HG03378 (cell line): Measurements from ENCODE around the gene TSPAN9.

ENCODE experiments used
- ATAC-seq: cut with Tn5 transposase; IDR thresholded peaks from one replicate; pipeline ENCODE4 v1.9.1; 2021; ENCODE audit warnings: mild to moderate bottlenecking, moderate library complexity; ENCODE audit not compliant: unreplicated experiment

The TSPAN9 gene

DNA sequence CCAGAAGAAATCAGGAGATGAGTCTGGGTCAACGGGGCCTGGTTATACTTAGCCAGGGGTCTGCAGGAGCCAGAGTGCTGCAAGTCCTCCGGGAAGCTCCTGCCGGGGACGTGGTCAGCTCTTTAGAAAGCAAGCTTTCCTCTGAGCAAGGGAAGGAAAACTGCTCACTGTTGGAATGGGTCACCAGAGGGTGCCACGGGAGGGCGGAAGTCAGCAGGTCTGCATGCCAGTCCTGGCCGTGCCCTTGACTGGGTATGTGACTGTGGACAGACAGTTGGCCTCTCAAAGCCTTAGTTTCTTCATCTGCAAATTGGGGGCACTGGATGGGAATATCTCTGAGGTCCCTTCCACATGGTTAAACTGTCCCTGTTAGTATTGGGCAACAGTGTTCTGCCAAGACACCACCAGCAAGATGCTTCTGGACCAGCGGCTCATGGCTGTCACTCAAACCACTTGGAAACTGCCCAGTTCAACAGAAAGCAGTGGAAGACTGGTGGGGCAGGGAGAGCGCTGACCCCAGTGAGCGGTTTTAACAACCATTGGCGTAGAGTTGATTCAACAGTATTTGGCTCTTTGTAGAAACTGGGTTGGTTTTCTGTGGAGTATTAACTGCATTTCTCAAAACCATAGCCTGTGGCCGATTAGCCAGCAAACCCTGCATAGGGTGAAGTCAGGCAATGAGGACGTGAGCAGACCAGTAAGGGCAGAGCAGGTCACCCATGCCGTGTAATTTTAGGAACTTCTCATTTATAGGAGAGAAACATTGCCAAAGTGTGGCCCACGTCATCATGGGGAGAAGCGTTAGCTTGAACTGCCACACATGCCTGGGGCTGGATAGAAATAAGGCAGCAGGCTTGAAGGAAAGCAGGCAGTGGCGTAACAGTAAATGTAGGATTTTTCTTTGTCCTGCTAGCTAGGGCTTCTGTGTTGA, 249.9 kb downstream of the TSPAN9 start:
- no peak for ATAC-seq

DNA sequence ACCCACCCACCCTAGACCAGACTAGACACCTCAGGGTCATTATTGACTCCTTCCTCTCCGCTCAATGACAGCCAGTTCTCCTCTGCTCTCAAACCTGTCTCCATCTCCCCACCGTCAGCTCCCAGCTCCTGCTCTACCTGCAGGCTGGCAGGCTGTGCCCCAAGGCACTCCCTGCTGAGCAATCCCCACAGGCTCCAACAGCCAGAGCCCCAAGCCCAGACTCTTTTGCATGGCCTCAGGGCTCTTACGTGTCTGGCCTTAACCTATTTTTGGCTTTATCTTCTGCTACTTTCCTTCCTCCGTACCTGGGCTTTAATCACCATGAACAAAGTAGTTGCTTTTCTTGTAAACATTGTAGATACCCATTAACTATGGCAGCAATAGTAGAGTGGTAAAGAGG, 250.9 kb downstream of the TSPAN9 start:
- ATAC-seq, result no peak

DNA sequence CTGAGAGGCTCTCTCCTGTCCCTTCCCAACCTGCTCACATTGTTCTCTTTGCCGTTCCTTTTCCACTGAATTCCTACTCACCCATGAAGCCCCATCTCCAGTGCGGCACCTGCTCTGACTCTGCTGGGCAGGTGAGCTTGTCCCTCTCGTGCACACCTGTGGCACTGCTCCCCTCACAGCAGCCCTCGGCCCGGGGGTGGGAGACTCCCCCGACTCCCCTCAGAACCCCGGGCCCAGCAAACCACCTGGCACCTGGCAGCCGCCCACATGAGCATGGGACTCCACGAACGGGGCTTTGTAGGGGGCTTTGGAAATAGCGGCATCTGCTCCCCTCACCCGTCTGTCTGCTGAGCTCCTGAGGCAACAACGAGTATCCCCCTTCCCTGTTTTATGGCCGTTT, 251.4 kb downstream of the TSPAN9 start:
- ATAC-seq, result no peak

DNA sequence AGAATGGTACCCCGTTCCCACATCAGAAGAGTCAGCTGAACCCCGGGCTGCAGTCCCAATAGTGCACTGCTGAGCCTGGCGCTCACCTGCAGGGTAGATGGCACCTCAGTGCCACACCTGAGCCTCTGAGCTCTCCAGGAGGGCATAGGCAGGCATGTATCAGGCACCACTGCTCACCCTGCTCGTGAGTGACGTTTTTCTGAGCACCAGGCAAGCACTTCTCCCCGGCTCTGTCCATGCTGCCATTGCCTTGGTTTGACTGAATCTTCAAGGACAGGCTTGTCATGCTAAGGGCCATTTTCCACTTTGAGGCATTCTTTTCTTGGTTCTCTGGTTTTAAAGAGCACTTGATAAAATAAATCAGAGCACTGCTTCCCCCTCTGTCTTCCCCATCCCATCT, 252.2 kb downstream of the TSPAN9 start:
- no peak for ATAC-seq

DNA sequence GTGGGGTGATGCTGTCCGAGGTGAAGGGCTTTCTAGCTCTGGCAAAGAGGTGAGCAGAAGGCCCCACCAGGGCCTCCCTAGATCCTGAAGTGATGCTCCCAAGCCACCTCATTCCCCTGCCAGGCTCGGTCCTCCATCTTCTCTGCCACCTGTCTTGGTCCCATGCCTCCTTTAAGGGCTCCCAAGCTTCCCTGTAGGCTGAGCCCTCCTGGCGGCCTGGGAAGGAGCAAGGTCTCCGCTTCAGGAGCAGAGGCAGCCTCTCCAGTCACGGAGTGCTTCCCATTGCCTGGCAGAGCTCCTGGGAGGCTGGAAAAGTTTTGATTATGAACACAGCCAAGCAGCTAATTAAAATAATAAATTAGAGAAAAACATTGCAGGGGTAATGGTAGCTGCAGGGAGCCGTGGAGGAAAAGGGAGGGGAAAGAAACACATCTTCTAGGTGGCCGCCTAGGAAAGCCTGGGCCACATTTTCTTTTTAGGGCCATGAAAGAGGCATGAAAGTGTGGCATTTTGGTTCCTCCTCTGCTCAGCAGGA, 253.9 kb downstream of the TSPAN9 start:
- ATAC-seq, result no peak

DNA sequence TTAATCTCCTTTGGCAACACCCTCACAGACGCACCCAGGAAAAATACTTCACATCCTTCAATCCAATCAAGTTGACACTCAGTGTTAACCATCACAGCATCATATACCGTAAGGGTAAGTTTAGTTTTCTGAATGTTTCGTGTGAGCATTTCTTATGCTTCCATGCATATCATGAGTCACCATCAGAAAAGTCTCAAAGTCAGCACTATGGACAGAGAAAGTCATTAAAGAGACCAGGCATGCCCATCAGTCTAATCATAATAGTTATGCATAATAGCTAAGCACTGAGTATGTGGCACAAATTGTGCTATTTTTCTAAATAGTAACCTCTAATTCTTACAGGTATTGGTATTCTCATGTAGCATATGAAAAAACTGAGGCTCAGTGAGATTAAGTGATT, 255.0 kb downstream of the TSPAN9 start:
- ATAC-seq, result no peak

- ATAC-seq, result no peak
These were observed 256.4 kb downstream of the TSPAN9 start for GRCh38 chr12:3333583-3333982.

DNA sequence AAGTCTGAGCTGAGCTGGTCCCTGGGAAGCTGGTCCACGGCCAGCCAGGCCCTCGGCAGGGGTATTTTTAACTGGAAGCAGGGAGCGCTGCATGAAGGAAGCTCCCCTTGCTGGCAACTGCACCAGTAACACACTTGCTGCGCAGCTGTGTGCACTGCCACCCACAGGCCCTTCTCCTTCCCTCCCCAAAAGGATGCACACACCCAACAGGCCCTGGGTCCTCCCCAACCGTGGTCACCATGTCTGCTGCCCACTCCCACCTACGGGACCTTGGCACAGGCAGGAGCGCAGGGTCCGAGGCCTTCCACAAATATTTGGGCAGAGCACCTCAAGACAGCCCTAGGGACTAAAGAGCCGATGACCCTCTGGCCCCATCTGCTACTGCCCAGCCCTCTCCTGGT, 256.8 kb downstream of the TSPAN9 start:
- no peak for ATAC-seq

GRCh38 chr12:3335078-3335487, 257.9 kb downstream of the TSPAN9 start:
- no peak for ATAC-seq
